Measurements from ENCODE around the gene KIAA2012.
"Not testable (repeated sequence)": the region's sequence is repeated elsewhere in the genome, so short reads cannot be mapped to it uniquely, and the experiment has no call there.

KIAA2012 gene

GRCh38 chr2:202204855-202205254, 131.8 kb downstream of the KIAA2012 start:
- in situ Hi-C loops (cut with HindIII; ENCODE audit: low sequenced_read_pairs): no loop called here
- H3K4me3 ChIP-seq (ENCODE audit: low read depth, low read length): no peak overlapping the region
- no peak for TF ChIP-seq CTCF (IDR thresholded peaks at IDR 0.05; ENCODE audit: low read depth, low read length, missing control alignments)
- DNase-seq (ENCODE audit: low read depth): no peak

GRCh38 chr2:202208526-202208925, 135.5 kb downstream of the KIAA2012 start:
- in situ Hi-C loops (cut with HindIII; ENCODE audit: low sequenced_read_pairs): no loop called here
- TF ChIP-seq CTCF (IDR thresholded peaks at IDR 0.05; ENCODE audit: low read depth, low read length, missing control alignments): no peak
- no peak for DNase-seq (ENCODE audit: low read depth)
- H3K4me3 ChIP-seq (ENCODE audit: low read depth, low read length): no peak overlapping the region

- in situ Hi-C loops (cut with HindIII; ENCODE audit: low sequenced_read_pairs): no loop called here
Measured at GRCh38 chr2:202215179-202215578, 142.1 kb downstream of the KIAA2012 start.

GRCh38 chr2:202221873-202222272, 148.8 kb downstream of the KIAA2012 start:
- DNase-seq (ENCODE audit: low read depth): no peak
- in situ Hi-C loops (cut with HindIII; ENCODE audit: low sequenced_read_pairs): no loop called here
- no peak for TF ChIP-seq CTCF (IDR thresholded peaks at IDR 0.05; ENCODE audit: low read depth, low read length, missing control alignments)
- H3K4me3 ChIP-seq (ENCODE audit: low read depth, low read length): no peak overlapping the region

More at GRCh38 chr2:202215179-202215578, 142.1 kb downstream of the KIAA2012 start:
- DNase-seq (ENCODE audit: low read depth): no peak
- TF ChIP-seq CTCF (IDR thresholded peaks at IDR 0.05; ENCODE audit: low read depth, low read length, missing control alignments): no peak
- no peak overlapping the region for H3K4me3 ChIP-seq (ENCODE audit: low read depth, low read length)

GRCh38 chr2:202237787-202238233, 164.8 kb downstream of the KIAA2012 start:
- no peak for TF ChIP-seq CTCF (IDR thresholded peaks at IDR 0.05; ENCODE audit: low read depth, low read length, missing control alignments)
- no peak for DNase-seq (ENCODE audit: low read depth)
- peak overlapping the region; percentile 81 for H3K4me3 ChIP-seq (ENCODE audit: low read depth, low read length)
- in situ Hi-C loops (cut with HindIII; ENCODE audit: low sequenced_read_pairs): no loop called here

GRCh38 chr2:202238234-202239197, 165.5 kb downstream of the KIAA2012 start, which contains the start of gene SUMO1:
TSS of gene SUMO1 (minus strand) at chr2:202238597. CDS start at chr2:202238451, 146 bp downstream.
- in situ Hi-C loops (cut with HindIII; ENCODE audit: low sequenced_read_pairs): no loop called here
- peak; percentile 71 for DNase-seq (ENCODE audit: low read depth)
- peak within 1 kb of the TSS; percentile 81 for H3K4me3 ChIP-seq (ENCODE audit: low read depth, low read length)
- no peak for TF ChIP-seq CTCF (IDR thresholded peaks at IDR 0.05; ENCODE audit: low read depth, low read length, missing control alignments)

- in situ Hi-C loops (cut with HindIII; ENCODE audit: low sequenced_read_pairs); H3K4me3 ChIP-seq (ENCODE audit: low read depth, low read length); DNase-seq (ENCODE audit: low read depth): not testable (repeated sequence)
Measured at GRCh38 chr2:202247710-202248109, 174.7 kb downstream of the KIAA2012 start.
